ENCODE measurements around the gene GPR17.

Gene GPR17, protein sequence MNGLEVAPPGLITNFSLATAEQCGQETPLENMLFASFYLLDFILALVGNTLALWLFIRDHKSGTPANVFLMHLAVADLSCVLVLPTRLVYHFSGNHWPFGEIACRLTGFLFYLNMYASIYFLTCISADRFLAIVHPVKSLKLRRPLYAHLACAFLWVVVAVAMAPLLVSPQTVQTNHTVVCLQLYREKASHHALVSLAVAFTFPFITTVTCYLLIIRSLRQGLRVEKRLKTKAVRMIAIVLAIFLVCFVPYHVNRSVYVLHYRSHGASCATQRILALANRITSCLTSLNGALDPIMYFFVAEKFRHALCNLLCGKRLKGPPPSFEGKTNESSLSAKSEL

DNA sequence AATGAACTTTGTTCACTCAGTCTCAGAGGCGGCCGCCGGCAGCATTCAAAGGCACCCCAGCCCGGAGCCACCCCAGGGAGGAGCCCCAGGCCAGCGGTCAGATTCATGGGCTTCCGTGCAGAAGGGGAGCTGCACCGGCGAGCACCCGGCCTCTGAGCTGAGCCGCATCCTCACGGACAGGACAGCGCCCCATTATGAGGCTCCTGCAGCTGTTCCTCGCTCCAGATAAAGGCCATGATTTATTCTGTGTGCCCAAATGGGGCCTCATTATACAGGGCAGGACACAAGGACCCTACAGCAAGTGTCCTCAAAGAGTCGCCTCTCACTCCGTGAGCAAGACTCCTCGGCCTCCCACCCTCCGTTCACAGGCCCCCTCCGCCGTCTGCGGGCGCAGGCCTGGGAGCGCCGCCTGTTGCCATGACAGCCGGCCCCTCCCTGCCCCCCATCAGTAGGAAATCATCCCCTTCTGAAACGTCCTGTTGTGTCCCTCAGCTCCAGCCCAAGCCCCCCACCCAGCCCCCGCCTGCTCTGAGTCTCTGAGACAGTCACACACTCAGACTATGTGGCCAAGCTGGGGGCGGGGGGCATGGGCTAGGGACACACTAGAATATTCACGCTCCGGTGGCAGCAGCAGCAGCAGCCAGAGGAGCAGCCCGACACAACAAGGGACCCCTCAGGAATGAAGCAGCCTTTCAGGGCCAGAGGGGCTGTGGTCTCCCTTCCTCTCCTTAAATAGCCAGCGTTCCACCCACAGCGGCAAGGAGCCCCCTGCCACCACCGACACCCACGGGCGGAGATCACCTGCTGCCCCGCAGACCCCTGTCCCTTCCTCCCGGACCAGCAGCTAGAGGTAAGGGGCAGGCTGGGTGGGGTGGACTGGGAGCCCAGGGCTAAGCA lies at the start of gene GPR17:
GPR17 (plus strand) TSS at position 759 of the 897 bp plus-strand sequence. CDS start 4,583 bp downstream, outside the sequence.
- DNase-seq: no peak

DNA sequence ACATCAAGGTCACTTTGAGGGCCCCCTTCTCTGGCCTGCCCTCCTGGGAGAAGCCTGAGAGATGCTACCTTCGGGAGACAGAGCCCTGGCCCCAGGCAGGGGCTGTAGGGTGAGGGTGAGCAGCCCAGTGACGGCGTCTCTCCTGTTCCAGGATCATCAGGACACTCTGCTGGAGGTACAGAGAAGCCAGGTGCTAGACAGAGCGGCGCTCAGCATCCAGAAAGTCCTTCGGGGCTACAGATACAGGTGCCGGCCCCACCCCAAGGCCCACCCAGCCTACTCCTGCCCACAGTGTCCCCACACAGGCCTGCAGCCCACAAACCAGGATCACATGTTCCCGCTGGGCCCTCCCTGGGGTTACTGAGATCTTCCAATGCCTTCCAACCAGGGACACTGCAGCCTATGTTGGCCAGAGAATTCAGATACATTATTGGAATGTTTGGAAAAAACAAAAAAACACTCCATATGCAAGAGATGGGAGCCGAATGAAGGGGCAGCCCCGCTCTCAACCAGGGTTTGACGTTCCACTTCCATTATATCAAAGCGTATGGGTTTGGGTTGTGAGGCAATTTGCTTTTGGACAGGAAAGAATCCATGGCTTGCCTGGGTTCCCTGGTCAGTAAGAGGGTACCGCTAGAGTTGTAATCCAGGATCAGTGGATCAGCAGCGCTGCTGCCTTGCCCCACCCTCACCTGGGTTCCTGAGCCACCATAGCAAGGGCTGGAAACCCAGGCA lies 49.5 kb upstream of the GPR17 start:
- no peak for DNase-seq

DNA sequence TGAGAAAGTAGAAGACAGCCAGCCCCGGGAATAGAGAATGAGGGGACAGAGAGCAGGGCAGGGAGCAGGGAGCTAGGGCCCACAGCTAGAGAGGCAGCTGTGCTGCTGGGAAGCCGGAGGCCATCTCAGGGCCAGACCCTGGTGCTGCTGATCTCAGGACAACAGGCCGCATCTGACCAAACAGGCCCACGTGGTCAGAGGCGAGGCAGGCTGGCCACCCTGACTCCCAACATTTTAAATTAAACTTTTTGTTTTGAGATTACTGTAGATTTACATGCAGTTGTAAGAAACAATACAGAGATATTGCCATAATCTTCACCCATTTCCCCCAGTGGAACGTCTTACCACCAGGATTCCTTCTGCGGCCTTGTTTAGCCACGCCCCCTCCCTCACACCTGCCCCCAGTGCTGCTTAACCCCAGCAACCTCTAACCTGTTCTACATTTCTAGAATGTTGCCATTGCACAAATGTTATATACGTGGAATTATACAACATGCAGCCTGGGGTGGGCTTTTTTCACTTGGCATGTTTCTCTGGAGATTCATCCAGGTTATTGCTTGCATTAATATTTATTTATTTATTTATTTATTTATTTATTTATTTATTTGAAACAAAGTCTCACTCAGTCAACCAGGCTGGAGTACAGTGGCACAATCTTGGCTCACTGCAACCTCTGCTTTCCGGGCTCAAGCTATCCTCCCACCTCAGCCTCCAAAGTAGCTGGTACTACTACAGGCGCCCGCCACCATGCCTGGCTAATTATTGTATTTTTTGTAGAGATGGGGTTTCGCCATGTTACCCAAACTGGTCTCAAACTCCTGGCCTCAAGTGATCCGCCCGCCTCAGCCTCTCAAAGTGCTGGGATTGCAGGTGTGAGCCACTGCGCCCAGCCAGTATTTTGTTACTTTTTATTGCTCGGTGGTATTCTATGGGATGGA lies 48.6 kb upstream of the GPR17 start:
- DNase-seq: no peak

DNA sequence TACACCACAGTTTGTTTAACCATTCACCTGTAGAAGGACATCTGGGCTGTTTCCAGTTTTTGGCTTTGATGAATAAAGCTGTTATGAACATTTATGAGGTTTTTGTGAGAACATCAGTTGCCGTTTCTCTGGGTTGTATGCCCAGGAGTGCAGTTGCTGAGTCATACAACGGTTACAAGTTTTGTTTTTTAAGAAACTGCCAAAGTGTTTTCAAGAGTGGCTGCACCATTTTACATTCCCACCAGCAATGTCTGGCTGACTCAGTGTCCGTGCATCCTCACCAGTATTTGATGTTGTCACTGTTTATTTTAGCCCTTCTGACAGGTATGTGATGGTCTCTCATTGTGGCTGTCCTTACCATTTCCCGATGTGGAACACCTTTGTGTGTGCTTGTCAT lies 48.0 kb upstream of the GPR17 start:
- DNase-seq: no peak

DNA sequence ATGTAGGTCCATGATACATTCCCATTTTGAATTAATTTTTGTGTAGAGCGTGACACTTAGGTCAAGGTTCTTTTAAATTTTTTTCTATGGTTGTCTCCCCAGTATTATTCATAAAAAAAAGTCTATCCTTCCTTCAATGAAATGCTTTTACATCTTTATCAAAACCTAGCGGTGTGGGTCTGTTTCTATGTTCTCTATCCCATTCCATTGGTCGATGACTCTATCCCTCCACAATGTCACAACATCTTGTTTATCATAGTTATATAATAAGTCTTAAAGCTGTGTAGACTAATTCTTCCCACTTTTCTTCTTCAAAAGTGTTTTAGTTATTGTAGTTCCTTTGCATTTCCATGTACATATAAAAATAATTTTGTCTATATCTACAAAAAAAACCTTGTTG lies 47.2 kb upstream of the GPR17 start:
- DNase-seq: no peak

DNA sequence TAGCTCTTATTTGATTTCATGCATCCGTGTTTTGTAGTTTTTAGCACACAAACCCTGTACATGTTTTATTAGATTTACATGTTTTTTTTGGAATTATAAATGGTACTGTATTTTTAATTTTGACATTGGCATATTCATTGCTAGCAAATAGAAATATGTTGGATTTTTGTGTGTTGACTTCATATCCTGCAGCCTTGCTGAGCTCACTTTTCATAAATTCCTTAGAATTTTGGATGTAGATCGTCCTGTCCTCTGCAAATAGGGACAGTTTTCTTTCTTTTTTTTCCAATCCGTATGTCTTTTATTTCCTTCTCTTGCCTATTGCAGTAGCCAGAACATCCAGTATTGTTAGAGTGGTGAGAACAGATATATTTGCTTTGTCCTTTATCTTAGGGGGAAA lies 46.7 kb upstream of the GPR17 start:
- no peak for DNase-seq

DNA sequence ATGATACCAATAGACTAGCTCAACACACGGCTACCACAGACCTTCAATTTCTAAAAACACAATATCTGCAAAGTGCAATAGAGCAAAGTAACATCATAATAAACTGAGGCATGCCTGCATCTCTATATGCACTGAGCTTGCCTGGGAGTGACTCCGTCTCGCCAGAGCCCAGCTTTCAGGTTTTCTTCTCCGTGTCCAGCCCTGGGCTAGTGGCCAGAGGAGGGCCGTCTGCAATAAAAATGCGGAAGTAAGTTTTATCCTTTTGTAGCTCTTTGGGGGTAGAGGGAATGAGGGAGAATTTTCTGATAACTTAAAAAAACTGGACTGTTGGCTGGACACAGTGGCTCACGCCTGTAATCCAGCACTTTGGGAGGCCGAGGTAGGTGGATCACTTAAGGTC lies 41.0 kb upstream of the GPR17 start:
- no peak for DNase-seq

DNA sequence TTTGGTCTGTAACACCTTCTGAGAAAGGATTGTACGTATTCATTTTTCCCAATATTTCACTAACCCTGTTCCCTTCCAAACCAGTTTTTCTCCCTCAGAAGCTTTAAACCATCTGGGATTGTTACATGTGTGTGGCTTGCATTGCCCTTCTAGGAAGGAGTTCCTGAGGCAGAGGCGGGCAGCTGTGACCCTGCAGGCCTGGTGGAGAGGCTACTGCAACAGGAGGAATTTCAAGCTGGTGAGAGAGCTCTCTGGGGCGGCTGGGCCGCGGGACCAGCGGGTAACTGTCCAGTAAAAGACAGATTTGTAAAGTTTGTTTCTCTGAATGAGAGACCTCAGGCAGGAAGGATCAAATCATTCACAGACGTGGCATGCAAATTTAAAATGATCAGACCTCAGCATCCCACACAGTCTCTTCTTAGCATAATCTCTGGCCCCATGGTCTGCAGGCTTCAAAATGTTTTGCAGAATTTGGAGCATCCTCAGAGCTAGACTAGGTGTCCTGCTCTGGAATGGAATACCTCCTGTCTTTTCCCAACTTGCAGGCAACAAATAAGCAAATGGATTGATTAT lies 40.2 kb upstream of the GPR17 start:
- no peak for DNase-seq

DNA sequence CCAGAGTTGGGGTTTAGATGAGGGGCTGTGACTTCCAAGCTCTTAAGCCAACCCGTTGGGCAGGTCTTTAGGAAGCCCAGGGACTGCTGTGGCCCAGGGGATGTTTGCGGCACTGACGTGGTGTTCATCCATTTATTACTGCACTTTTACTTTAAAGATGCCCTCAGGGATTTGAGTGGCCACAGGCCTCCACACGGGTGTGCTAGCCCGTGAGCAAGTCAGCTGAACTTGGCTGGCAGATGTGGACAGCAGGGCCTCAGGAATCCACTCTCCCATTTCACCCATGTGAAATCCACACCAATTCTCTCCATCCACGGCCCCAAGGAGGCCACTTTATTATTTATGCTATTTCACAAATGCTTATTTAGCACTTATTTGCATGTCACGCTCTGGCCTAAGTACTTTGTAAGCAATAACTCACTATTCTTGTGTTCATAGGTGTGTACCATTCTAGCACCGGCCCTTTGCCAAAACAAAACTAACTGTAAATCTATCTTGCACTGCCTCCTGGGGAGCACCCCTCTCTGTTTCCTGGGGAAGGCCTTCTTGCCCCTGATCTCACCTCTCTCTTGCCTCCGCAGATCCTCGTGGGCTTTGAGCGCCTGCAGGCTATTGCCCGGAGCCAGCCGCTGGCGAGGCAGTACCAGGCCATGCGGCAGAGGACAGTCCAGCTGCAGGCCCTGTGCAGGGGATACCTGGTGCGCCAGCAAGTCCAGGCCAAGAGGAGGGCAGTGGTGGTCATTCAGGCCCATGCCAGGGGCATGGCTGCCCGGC lies 39.1 kb upstream of the GPR17 start:
- DNase-seq: no peak

DNA sequence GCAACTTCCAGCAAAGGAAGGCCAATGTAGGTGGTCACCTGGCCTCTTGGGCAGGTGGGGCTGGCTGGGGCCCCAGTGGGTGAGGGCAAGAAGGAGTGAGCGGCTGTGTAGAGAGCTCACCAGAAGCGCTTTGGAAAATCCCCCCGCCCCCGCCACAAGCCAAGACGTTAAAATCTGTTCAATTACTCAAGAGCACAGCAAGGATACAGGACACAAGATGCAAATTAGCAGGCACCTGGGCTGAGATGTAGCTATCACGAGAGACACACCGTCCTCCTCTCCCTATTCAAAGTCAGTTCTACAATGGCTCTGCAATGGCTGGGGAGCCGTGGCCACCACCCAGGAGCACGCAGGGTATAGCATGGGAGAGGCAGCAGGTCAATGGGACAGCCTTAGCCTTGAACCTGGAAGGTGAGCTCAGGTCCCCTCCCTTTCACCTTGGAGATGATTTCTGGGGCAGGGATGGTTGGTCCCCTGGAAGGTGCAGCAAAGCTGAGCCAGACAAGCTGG lies 38.5 kb upstream of the GPR17 start:
- no peak for DNase-seq

DNA sequence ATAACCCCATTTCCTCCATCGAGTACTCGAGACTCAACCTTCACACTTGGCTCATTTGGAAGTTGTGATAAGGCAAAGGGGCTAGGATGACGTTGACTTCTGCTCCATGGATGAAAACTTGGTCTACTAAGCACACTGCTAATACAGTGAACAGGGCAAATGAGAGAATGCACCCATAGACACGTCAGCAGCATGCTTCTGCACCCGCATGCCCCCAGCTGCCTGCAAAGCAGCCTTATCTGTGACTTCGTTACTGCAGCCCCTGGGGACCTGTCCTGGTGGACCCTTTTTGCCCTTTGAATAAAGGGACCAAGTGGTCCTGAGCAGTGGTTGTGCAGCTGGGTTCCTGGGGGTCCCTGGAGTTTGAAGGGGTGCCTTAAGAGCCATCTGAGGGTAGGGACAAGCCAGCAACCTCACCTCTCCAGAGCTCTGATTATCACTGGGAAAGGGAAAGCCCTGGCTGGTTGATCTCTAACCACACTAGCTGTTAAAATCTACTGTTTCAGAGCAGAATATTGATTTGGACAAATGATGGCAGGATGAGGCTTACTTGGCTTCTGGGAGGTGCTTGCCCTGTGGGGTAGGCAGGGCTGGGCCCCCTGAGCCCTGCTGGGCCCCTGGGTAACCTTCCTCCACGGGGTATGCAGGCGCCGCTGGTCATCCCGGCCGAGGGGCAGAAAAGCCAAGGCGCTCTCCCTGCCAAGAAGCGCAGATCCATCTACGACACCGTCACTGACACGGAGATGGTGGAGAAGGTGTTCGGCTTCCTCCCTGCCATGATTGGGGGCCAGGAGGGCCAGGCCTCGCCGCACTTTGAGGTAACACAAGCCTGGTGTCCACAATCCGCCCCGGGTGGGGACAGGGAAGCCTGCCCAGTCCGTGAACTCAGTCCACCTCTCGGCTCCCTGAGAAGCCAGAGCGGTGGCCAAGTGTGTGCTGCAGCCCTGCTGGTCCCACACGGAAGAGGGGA lies 37.6 kb upstream of the GPR17 start:
- no peak for DNase-seq

DNA sequence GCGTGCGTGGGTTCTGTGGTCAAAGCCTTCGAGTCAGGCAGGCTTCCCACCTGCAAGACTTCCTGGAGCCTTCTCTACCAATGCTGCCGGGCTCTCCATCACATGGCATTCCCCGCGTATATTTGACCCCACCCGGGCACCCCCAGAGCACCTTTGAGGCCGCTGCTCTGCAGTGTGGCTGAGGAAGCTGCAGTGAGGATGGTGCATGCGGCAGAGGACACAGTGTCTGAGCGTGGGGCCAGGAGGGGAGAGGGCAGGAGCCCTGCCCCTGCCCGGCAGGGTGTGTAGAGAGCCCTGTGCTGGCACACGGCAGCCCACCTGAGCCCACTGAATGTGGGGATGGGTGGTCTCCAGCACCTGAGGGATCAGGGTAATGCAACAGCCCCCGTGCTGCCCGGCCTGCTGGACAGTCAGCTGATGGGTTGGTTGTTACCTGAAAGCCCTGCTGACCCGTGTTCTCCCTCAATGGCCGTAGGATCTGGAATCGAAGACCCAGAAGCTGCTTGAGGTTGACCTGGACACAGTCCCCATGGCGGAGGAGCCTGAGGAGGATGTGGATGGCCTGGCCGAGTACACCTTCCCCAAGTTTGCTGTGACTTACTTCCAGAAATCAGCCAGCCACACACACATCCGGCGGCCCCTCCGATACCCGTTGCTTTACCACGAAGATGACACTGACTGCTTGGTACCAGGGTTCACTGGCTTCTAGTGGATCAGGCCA lies 36.8 kb upstream of the GPR17 start:
- no peak for DNase-seq

DNA sequence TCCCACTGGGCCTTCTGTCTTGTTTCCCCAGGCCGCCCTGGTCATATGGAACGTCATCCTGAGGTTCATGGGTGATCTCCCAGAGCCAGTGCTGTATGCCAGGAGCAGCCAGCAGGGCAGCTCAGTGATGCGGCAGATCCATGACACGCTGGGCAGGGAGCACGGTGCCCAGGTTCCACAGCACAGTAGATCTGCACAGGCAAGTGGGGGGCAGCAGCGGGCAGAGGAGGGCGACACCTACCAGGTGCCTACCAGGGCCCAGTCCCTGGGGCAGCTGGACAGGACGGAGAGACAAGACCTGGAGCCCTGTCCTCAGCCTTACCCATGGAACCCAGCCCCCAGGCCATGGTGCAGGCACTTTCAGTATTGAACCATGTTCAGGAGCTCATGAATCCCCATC lies 36.1 kb upstream of the GPR17 start:
- no peak for DNase-seq

DNA sequence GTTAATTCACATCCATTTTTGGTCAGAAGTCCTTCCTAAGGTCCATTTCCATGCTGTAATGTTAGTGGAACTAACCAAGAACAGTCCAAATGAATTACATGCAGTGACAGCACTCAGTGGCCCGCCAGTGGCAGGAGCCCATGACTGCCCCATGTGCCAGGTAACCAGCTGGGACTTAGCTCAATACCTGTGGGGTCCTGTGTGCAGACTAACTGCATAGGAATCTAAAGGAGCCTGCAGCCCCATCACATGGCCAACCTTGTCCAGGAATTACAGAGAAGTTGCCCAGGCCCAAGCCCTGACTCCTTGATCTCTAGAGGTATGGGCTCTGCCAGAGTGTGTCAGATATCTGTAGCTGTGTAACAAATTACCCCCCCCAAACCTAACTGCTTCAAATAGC lies 35.4 kb upstream of the GPR17 start:
- no peak for DNase-seq

DNA sequence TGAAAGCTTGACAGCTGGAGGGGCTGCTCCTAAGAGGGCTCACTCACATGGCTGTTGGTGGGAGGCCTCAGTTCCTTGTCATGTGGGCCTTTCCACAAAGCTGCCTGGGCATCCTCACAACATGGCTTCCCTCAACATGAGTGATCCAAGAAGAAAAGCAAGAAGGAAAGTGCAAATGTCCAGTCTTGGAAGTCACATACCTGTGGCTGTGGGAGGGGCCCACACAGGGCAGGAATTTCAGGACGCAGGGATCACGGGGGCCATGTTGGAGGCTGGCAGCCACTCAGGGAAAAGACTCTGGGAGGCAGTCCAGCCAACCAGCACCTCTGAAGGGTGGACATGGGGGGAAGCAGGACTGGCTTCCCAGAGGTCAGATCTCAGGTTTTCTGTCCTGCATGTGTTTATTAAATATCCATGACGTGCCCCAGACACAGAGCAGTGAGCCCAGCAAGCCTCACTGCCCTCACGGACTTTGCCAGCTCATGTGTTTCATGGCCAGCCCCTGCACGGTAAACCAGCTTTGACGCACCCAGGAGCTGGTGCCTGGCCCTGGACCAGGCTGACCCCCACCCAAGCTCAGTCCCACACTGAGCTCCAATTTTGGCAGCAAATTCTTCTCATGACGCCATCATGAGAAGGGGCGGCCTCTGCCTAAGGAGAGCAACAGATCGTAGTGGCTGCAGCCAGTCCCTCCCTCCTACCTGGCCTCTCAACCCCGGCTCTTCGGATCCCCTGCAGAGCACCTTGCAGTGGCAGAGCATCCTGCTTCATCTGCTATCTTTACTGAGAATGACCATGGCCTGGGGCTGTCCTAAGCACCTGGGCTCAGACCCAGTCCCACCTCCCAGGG lies 34.7 kb upstream of the GPR17 start:
- no peak for DNase-seq

DNA sequence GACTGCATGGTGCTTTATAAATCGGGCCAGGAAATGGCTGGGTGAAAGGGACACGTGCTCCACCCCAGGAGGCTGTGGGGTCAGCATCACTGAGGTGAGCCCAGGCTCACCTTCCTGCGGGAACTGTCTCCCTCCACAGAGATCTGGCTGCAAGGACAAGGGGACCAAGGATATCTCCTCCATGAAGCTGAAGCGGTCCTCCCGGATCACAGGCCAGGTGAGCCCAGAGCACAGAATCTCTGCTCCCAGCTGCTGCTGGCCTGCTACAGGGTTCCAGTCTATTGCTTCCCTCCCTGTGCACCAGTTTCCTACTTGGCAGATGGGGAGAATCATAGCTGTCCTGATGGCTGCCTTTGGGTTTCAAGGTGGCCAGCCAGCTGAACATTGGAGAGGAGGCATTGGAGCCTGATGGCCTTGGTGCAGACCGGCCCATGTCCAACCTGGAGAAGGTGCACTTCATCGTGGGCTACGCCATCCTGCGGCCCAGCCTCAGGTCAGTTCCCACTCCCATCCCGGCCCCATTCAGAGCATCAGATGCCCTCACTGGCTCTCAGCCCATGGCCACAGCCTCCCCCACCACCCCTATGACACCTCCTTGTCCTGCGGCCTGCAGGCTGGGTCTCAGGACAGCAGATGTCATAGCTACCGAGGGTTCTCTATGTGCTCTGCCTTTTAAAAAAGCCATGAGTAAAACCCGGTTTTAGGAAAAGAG lies 33.7 kb upstream of the GPR17 start:
- DNase-seq: no peak

DNA sequence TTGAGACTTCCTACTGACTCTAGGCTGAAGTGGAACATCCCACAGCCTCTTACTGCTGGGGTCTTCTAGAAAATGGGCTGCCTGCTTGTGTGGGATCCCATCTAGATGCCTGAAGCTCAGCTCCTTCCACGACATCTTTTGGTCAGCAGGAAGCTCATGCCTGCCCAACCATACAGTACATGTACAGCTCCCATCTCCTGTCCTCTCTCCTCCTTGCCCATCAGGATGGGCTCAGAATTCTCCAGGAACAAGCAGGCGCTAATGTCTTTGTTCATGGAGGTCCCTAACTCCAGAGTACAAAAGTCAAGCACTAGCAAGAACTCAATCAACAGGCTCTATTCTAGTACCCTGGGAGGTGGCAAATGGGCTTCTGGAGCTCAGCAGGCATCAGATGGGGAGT lies 31.7 kb upstream of the GPR17 start:
- DNase-seq: no peak
